GM20431 (cell line): ENCODE data around the gene ANGEL2.

Experiments used
- in situ Hi-C: fragments of 300-500 bp; cut with MseI, MboI; formaldehyde crosslinking; loops from one replicate; pipeline ENCODE4 v1.15.0; 2020; ENCODE audit warnings: low sequenced_read_pairs; ENCODE audit not compliant: unreplicated experiment

Gene ANGEL2

GRCh38 chr1:212955961-212956620 is 59.6 kb downstream of the ANGEL2 start:
- in situ Hi-C loops = no loop called here

- in situ Hi-C loops = no loop called here
These were observed 60.6 kb downstream of the ANGEL2 start for GRCh38 chr1:212955098-212955497.

GRCh38 chr1:212954514-212954913 is 61.2 kb downstream of the ANGEL2 start:
- in situ Hi-C loops = no loop called here

GRCh38 chr1:212953321-212953720 is 62.3 kb downstream of the ANGEL2 start:
- in situ Hi-C loops = no loop called here

GRCh38 chr1:212952641-212952976 is 63.1 kb downstream of the ANGEL2 start:
- in situ Hi-C loops = no loop called here

- in situ Hi-C loops = no loop called here
These were observed 63.6 kb downstream of the ANGEL2 start for GRCh38 chr1:212951947-212952640.

GRCh38 chr1:212951126-212951946 is 64.3 kb downstream of the ANGEL2 start:
- in situ Hi-C loops = no loop called here

- in situ Hi-C loops = no loop called here
These were observed 65.2 kb downstream of the ANGEL2 start, which contains the start of gene VASH2 for GRCh38 chr1:212950243-212951125. Gene VASH2, plus strand, starts transcription at chr1:212950541. Its CDS starts 1,002 bp downstream, at chr1:212951543.

GRCh38 chr1:212949771-212950170 is 65.9 kb downstream of the ANGEL2 start:
- in situ Hi-C loops = no loop called here

- in situ Hi-C loops = no loop called here
These were observed 68.8 kb downstream of the ANGEL2 start for GRCh38 chr1:212946872-212947271.

GRCh38 chr1:212945463-212946160 is 70.1 kb downstream of the ANGEL2 start:
- in situ Hi-C loops = no loop called here

GRCh38 chr1:212945056-212945455 is 70.6 kb downstream of the ANGEL2 start:
- in situ Hi-C loops = no loop called here

GRCh38 chr1:212944229-212944901 is 71.3 kb downstream of the ANGEL2 start:
- in situ Hi-C loops = no loop called here

- in situ Hi-C loops = no loop called here
These were observed 72.3 kb downstream of the ANGEL2 start for GRCh38 chr1:212943393-212943710.

- in situ Hi-C loops = no loop called here
These were observed 72.8 kb downstream of the ANGEL2 start for GRCh38 chr1:212942679-212943392.
